Uterus (tissue), 4 donors: ENCODE measurements around the gene ARHGAP5. TPM values are rescaled to one million over a fixed set of nuclear protein-coding genes. Genes with fewer than 3 reads are reported as not detected.

Experiments used
- DNase-seq, 2 donors: peaks; one replicate each; pipeline ENCODE4 v3.0.0-alpha.2; 2019 to 2020
- H3K27ac ChIP-seq, 2 donors: fragments of 200-600 bp; sonication (generic); 1 replicate in 1 of 2; 2 replicates in 1 of 2; pipeline ENCODE4 v1.5.1; 2016 to 2018
- H3K27me3 ChIP-seq, 2 donors: fragments of 200-600 bp; sonication (generic); one replicate each; pipeline ENCODE4 v1.5.1; 2018 to 2019; ENCODE audit warnings: control low read depth in 1 of 2
- H3K36me3 ChIP-seq, 2 donors: fragments of 200-600 bp; sonication (generic); one replicate each; pipeline ENCODE4 v1.5.1; 2019; ENCODE audit warnings: control low read depth in 1 of 2
- H3K4me1 ChIP-seq, 2 donors: fragments of 200-600 bp; sonication (generic); one replicate each; pipeline ENCODE4 v1.5.1; 2018 to 2019; ENCODE audit warnings: control low read depth in 1 of 2
- H3K4me3 ChIP-seq, 2 donors: fragments of 200-600 bp; sonication (generic); 1 replicate in 1 of 2; 2 replicates in 1 of 2; pipeline ENCODE4 v1.5.1; 2018 to 2019; ENCODE audit warnings: mild to moderate bottlenecking in 1 of 2
- H3K9me3 ChIP-seq, 2 donors: fragments of 200-600 bp; sonication (generic); one replicate each; pipeline ENCODE4 v1.5.1; 2019; ENCODE audit warnings: control low read depth in 1 of 2
- CTCF ChIP-seq, 4 experiments: fragments of 200-600 bp in 2 of 4; fragments of 450-650 bp in 2 of 4; sonication (generic) in 2 of 4; IDR thresholded peaks; one replicate each; pipeline ENCODE4 v1.5.1; 2016 to 2019; ENCODE audit warnings: antibody characterized with exemption in 4 of 4, mild to moderate bottlenecking in 2 of 4, moderate library complexity in 1 of 4
- POLR2A ChIP-seq, 2 donors: fragments of 450-650 bp; IDR thresholded peaks; one replicate each; pipeline ENCODE4 v1.6.1; 2016; ENCODE audit warnings: antibody characterized with exemption in 2 of 2, mild to moderate bottlenecking in 1 of 2, moderate library complexity in 1 of 2
- intact Hi-C: fragments of 100-400 bp; cut with DNase I; formaldehyde crosslinking; loops from one replicate; pipeline ENCODE4 v1.15.1; 2023; ENCODE audit warnings: low total_unique reads
- total RNA-seq, 4 donors: library from RNA; depleted of rRNA in 3 of 4; stranded (reverse); fragments of >200 nt in 3 of 4; gene quantifications; one replicate each; pipeline versions ENCODE4 v1.1.0 to v1.2.4, GENCODE V29; 2014 to 2023
- donor health status: DM: yes; HTN: yes; CAD: no.

The ARHGAP5 gene
- total RNA-seq, 4 donors from 2014 or later = 83.8 to 298 (median 159) TPM

GRCh38 chr14:32050878-32051277, 26.2 kb upstream of the ARHGAP5 start:
- TF ChIP-seq CTCF (IDR thresholded peaks at IDR 0.05) = no peak
- TF ChIP-seq POLR2A (IDR thresholded peaks at IDR 0.05) = no peak
- H3K9me3 ChIP-seq = no peaks in the 10 kb centered on the region
- H3K27ac ChIP-seq = no peak overlapping the region
- H3K36me3 ChIP-seq = no peaks in the 10 kb centered on the region
- DNase-seq = no peak
- intact Hi-C loops = no loop called here
- no peaks in the 10 kb centered on the region for H3K27me3 ChIP-seq
- no peak overlapping the region for H3K4me3 ChIP-seq
- no peaks in the 10 kb centered on the region for H3K4me1 ChIP-seq

DNA sequence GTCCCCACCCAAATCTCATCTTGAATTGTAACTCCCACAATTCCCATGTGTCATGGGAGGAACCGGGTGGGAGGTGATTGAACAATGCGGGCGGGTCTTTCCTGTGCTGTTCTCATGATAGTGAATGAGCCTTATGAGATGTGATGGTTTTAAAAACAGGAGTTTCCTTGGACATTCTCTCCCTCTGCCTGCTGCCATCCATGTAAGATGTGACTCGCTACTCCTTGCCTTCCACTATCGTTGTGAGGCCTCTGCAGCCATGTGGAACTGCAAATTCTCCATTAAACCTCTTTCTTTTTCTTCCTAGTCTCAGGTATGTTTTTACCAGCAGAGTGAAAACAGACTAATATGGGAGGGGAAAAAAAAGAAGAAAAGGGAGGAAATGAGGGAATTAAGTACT, 22.6 kb upstream of the ARHGAP5 start:
- Histone ChIP-seq H3K36me3 (no peaks in the 10 kb centered on the region), H3K27ac (no peak overlapping the region), H3K4me3 (no peak overlapping the region), H3K9me3 (no peaks in the 10 kb centered on the region), H3K4me1 (no peaks in the 10 kb centered on the region), H3K27me3 (no peaks in the 10 kb centered on the region)
- intact Hi-C loops = no loop called here
- TF ChIP-seq POLR2A (IDR thresholded peaks at IDR 0.05) = no peak
- no peak for TF ChIP-seq CTCF (IDR thresholded peaks at IDR 0.05)
- DNase-seq = no peak

- DNase-seq = no peak
- H3K4me1 ChIP-seq = no peaks in the 10 kb centered on the region
- intact Hi-C loops = no loop called here
- no peaks in the 10 kb centered on the region for H3K27me3 ChIP-seq
- TF ChIP-seq POLR2A (IDR thresholded peaks at IDR 0.05) (no peak), CTCF (IDR thresholded peaks at IDR 0.05) (no peak)
- H3K27ac ChIP-seq = no peak overlapping the region
- no peak overlapping the region for H3K4me3 ChIP-seq
- no peaks in the 10 kb centered on the region for H3K9me3 ChIP-seq
- no peaks in the 10 kb centered on the region for H3K36me3 ChIP-seq
These were observed 21.9 kb upstream of the ARHGAP5 start for GRCh38 chr14:32055175-32055574.

DNA sequence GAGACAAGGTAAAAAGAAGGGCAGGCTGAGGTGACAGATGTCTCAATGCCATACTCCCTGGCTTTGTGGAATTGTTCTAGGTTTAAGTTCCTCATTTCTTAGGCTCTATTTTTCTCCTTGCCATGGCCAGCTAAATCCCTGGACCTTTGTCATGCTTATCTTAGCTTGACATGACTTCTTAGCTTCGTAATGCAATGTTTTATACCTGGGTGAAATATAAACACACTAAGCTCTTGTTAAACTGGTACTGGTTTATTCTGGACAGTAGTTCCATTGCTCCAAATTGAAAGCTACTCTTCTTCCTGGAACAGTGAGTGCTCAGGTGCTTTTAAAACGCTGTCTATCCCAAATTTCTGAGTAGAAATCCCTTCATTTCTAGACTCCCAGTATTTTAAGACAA, 17.4 kb upstream of the ARHGAP5 start:
- no peak for DNase-seq
- Histone ChIP-seq H3K9me3 (no peaks in the 10 kb centered on the region), H3K27me3 (no peaks in the 10 kb centered on the region), H3K36me3 (no peaks in the 10 kb centered on the region), H3K4me1 (no peaks in the 10 kb centered on the region), H3K4me3 (no peak overlapping the region), H3K27ac (no peak overlapping the region)
- intact Hi-C loops = no loop called here
- TF ChIP-seq CTCF (IDR thresholded peaks at IDR 0.05) = no peak
- TF ChIP-seq POLR2A (IDR thresholded peaks at IDR 0.05) = no peak

GRCh38 chr14:32064931-32065330, 12.2 kb upstream of the ARHGAP5 start:
- Histone ChIP-seq H3K4me3 (no peak overlapping the region), H3K27ac (no peak overlapping the region), H3K36me3 (no peaks in the 10 kb centered on the region), H3K4me1 (no peaks in the 10 kb centered on the region), H3K9me3 (no peaks in the 10 kb centered on the region), H3K27me3 (no peaks in the 10 kb centered on the region)
- TF ChIP-seq POLR2A (IDR thresholded peaks at IDR 0.05) (no peak), CTCF (IDR thresholded peaks at IDR 0.05) (no peak)
- no peak for DNase-seq
- intact Hi-C loops = no loop called here
